GM12801 (cell line): Measurements from ENCODE around the gene TMTC2.

Source experiments
- CTCF ChIP-seq: IDR thresholded peaks from one replicate; pipeline ENCODE4 v1.5.1; 2011; ENCODE audit warnings: control low read depth; ENCODE audit not compliant: insufficient read length; ENCODE audit errors: extremely low read depth

The TMTC2 gene

GRCh38 chr12:82838131-82838551, 151.4 kb downstream of the TMTC2 start:
- TF ChIP-seq CTCF = no peak

- TF ChIP-seq CTCF = no peak
Observed at GRCh38 chr12:82838827-82839226, 152.1 kb downstream of the TMTC2 start.

GRCh38 chr12:82839796-82840195, 153.1 kb downstream of the TMTC2 start:
- no peak for TF ChIP-seq CTCF

GRCh38 chr12:82841487-82841904, 154.8 kb downstream of the TMTC2 start:
- TF ChIP-seq CTCF = no peak

GRCh38 chr12:82842480-82842879, 155.8 kb downstream of the TMTC2 start:
- TF ChIP-seq CTCF = no peak

- TF ChIP-seq CTCF = no peak
Observed at GRCh38 chr12:82848845-82849244, 162.1 kb downstream of the TMTC2 start.

GRCh38 chr12:82852529-82852928, 165.8 kb downstream of the TMTC2 start:
- TF ChIP-seq CTCF = no peak

GRCh38 chr12:82855872-82856271, 169.2 kb downstream of the TMTC2 start:
- no peak for TF ChIP-seq CTCF
